CD4-positive, alpha-beta T cell treated with Interleukin-17A for 1 hour (primary cell): Measurements from ENCODE around the gene CALN1.
"Not testable (repeated sequence)": the region's sequence is repeated elsewhere in the genome, so short reads cannot be mapped to it uniquely, and the experiment has no call there.

Source experiments
- DNase-seq: peaks from one replicate; pipeline ENCODE4 v3.0.0-alpha.2; 2020

The CALN1 gene

GRCh38 chr7:72408966-72409637, 3.0 kb downstream of the CALN1 start:
- no peak for DNase-seq

- DNase-seq, result no peak
These were observed 5.2 kb downstream of the CALN1 start for GRCh38 chr7:72406820-72407403.

- no peak for DNase-seq
These were observed 6.3 kb downstream of the CALN1 start for GRCh38 chr7:72405871-72406270.

GRCh38 chr7:72405418-72405817, 6.7 kb downstream of the CALN1 start:
- DNase-seq, result peak; percentile 29

GRCh38 chr7:72404743-72405142, 7.4 kb downstream of the CALN1 start:
- no peak for DNase-seq

GRCh38 chr7:72403458-72404076, 8.6 kb downstream of the CALN1 start:
- peak; percentile 5 for DNase-seq

GRCh38 chr7:72394016-72394415, 18.1 kb downstream of the CALN1 start:
- DNase-seq, result no peak

- no peak for DNase-seq
These were observed 20.2 kb downstream of the CALN1 start for GRCh38 chr7:72391821-72392377.

GRCh38 chr7:72386118-72386517, 26.0 kb downstream of the CALN1 start:
- no peak for DNase-seq

GRCh38 chr7:72362246-72362645, 49.9 kb downstream of the CALN1 start:
- DNase-seq, result no peak

GRCh38 chr7:72345208-72345727, 66.9 kb downstream of the CALN1 start:
- DNase-seq, result no peak

GRCh38 chr7:72343991-72344390, 68.1 kb downstream of the CALN1 start:
- no peak for DNase-seq

GRCh38 chr7:72343354-72343753, 68.8 kb downstream of the CALN1 start:
- not testable (repeated sequence) for DNase-seq

GRCh38 chr7:72337390-72338167, 74.6 kb downstream of the CALN1 start:
- DNase-seq, result no peak

- no peak for DNase-seq
These were observed 75.3 kb downstream of the CALN1 start for GRCh38 chr7:72336632-72337389.

GRCh38 chr7:72336382-72336631, 75.8 kb downstream of the CALN1 start:
- no peak for DNase-seq

GRCh38 chr7:72335561-72336381, 76.4 kb downstream of the CALN1 start:
- no peak for DNase-seq

GRCh38 chr7:72334698-72335097, 77.4 kb downstream of the CALN1 start:
- DNase-seq, result no peak

- DNase-seq, result no peak
These were observed 78.1 kb downstream of the CALN1 start for GRCh38 chr7:72334066-72334465.

- DNase-seq, result no peak
These were observed 85.3 kb downstream of the CALN1 start for GRCh38 chr7:72326811-72327210.

- DNase-seq, result no peak
These were observed 85.8 kb downstream of the CALN1 start for GRCh38 chr7:72326365-72326764.

- no peak for DNase-seq
These were observed 86.6 kb downstream of the CALN1 start for GRCh38 chr7:72325561-72325960.
